HG02588 (cell line): ENCODE results near the gene RGS7.
"Not testable (repeated sequence)": the region's sequence is repeated elsewhere in the genome, so short reads cannot be mapped to it uniquely, and the experiment has no call there.

Experiments
- ATAC-seq: cut with Tn5 transposase; IDR thresholded peaks from one replicate; pipeline ENCODE4 v1.9.1; 2021; ENCODE audit warnings: mild to moderate bottlenecking, moderate library complexity; ENCODE audit not compliant: unreplicated experiment

Gene RGS7

GRCh38 chr1:240758296-240758695 is 598.7 kb downstream of the RGS7 start:
- no peak for ATAC-seq

- ATAC-seq = no peak
These were observed 609.1 kb downstream of the RGS7 start for GRCh38 chr1:240747907-240748306.

DNA sequence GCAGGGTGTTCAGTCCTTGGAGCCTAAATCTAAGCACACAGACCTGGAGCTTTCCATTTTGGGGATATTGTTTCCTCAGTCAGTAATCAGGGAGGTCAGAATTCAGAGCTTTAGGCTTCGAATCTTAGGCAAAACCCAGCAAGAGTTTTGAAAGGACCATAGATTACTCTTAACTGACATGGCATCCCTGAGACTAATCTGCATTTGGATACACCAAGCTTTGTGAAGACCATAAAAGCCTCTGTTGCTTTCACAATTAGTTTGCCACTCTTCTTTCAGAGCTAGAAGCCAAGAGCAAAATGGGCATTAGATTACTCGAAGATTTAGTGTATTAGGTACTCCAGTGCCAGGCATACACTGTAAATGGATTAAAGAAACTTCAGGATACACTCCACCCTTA is 613.3 kb downstream of the RGS7 start:
- ATAC-seq = no peak

DNA sequence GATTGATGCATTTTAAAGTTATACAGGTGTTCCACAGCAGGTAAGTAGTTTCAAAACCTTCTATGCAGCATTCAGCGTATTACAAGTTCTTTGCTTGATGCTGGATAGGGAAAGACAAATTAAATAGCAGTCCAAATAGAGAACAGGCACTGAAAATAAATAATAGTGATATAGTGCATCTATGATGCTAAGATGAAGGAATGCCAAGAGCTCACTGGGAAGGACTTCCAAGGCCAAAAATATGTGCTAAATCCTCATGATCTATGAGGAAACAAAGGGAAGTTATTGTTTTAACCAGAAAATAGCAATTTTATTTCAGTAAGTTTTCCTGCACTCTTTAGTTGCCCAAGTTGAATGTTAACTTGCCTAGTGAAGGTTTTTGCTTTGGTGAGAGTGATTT is 617.3 kb downstream of the RGS7 start:
- ATAC-seq = no peak

DNA sequence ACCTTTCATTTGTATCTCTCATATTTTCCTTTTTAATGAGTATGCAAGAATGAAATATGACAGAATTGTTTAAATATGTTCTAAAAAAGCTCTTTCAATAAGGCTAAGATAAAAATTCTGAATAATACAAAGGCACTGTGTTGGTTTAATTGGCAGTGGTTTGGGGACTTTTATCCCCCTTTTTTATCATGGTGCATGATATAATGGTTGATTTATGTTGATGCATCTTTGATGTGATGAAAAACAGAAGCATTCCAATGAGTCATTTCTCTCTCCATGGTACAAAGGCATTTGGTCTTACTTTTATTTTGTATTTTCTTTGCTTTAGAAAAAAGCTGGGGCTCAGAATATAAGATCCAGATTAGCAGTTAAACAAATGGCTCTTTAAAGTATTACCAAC is 617.9 kb downstream of the RGS7 start:
- ATAC-seq = no peak

DNA sequence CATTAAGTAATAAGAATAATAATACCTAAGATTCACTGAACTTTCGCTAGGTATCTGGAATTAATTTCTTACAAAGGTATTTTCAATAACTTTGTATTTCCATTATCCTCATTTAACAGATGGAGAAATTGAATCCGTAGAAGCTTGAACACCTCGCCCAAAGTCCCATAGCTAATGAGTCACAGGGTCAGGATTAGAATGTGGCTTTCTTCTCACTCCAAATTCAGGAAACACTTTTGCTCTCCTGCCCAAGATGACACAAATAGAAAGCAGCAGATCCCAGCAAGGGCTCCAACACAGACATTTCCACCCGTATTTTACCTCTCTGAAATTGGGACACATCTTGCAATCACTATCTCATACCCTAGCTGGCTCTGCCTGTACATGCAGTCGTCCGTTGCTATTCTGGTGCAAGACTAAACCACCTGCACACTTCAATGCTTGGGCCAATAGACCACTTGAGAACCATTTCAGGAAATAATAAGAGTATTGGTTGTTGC is 619.2 kb downstream of the RGS7 start:
- ATAC-seq = no peak

DNA sequence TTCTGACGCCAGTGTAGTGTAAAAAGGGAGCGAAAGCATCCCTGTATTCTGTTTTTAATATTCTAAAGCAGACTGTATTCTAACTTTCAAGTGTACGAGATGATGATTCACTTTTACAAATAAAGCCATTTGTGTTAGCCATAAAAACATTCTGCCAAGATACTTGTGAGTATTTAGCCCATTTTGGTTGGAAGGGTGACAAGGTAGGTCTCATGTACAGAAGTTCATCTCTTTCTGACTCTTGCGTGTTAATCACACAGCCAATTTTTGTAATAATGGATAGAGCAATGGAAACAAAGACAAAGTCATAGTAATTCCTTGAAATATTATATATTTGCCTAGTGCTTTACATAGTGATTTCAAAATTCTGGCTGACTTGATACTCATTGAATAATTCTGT is 619.7 kb downstream of the RGS7 start:
- ATAC-seq = no peak

DNA sequence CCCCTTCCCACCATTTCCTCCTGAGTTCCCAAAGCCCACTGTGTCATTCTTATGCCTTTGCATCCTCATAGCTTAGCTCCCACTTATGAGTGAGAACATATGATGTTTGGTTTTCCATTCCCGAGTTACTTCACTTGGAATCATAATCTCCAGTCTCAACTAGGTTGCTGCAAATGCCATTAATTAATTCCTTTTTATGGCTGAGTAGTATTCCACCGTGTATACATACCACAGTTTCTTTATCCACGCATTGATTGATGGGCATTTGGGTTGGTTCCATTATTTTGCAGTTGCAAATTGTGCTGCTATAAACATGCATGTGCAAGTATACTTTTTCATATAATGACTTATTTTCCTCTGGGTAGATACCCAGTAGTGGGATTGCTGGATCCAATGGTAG is 622.3 kb downstream of the RGS7 start:
- not testable (repeated sequence) for ATAC-seq

GRCh38 chr1:240734001-240734400 is 623.0 kb downstream of the RGS7 start:
- no peak for ATAC-seq

- ATAC-seq = no peak
These were observed 624.6 kb downstream of the RGS7 start for GRCh38 chr1:240732390-240732789.
